C4-2B (cell line): Measurements from ENCODE around the gene HECTD1.

Experiments
- CTCF ChIP-seq: fragments of 450-650 bp; conservative IDR thresholded peaks from 2 replicates; pipeline ENCODE4 v1.5.1; 2017; ENCODE audit warnings: mild to moderate bottlenecking
- ZFX ChIP-seq: fragments of 450-650 bp; IDR thresholded peaks from 2 replicates; pipeline ENCODE4 v1.6.1; 2017

- TF ChIP-seq CTCF (no peak), ZFX (no peak)
Measured at GRCh38 chr14:31205681-31206535, 1.7 kb downstream of the HECTD1 start.
